GM18507 (cell line): ENCODE data around the gene CMTM4.

Source experiments
- DNase-seq: peaks from one replicate; pipeline ENCODE4 v3.0.0; 2011; ENCODE audit warnings: low read depth; ENCODE audit not compliant: insufficient read length; ENCODE audit errors: extremely low spot score
- FAIRE-seq: peaks from 2 replicates; lab custom pipeline; 2011; peaks lifted over from hg19 to GRCh38; lab: Jason Lieb, UNC

The CMTM4 gene

GRCh38 chr16:66696669-66697630 lies at the start of gene CMTM4:
TSS of gene CMTM4 (minus strand) at chr16:66696743. CDS start at chr16:66696525, 218 bp downstream.
- FAIRE-seq, result peak; percentile 24

GRCh38 chr16:66746048-66746447 lies 49.5 kb upstream of the CMTM4 start:
- DNase-seq (no peak), FAIRE-seq (no peak)

More at GRCh38 chr16:66696669-66697630, at the start of gene CMTM4:
- peak; percentile 84 for DNase-seq

- FAIRE-seq (no peak), DNase-seq (no peak)
Observed at GRCh38 chr16:66741950-66742808, 45.6 kb upstream of the CMTM4 start.

- DNase-seq, result no peak
- no peak for FAIRE-seq
Observed at GRCh38 chr16:66741169-66741900, 44.8 kb upstream of the CMTM4 start.

- DNase-seq (no peak), FAIRE-seq (no peak)
Observed at GRCh38 chr16:66740533-66740932, 44.0 kb upstream of the CMTM4 start.

- DNase-seq, result no peak
- no peak for FAIRE-seq
Observed at GRCh38 chr16:66740010-66740409, 43.5 kb upstream of the CMTM4 start.

- FAIRE-seq (no peak), DNase-seq (no peak)
Observed at GRCh38 chr16:66735891-66736290, 39.3 kb upstream of the CMTM4 start.

- DNase-seq (no peak), FAIRE-seq (no peak)
Observed at GRCh38 chr16:66731101-66731500, 34.6 kb upstream of the CMTM4 start.

- FAIRE-seq, result no peak
- DNase-seq, result no peak
Observed at GRCh38 chr16:66728804-66729203, 32.3 kb upstream of the CMTM4 start.

- FAIRE-seq (peak; percentile 78), DNase-seq (no peak)
Observed at GRCh38 chr16:66728117-66728787, 31.7 kb upstream of the CMTM4 start.

- FAIRE-seq (no peak), DNase-seq (no peak)
Observed at GRCh38 chr16:66720766-66721165, 24.2 kb upstream of the CMTM4 start.

GRCh38 chr16:66719246-66719645 lies 22.7 kb upstream of the CMTM4 start:
- FAIRE-seq (no peak), DNase-seq (no peak)

- DNase-seq, result no peak
- no peak for FAIRE-seq
Observed at GRCh38 chr16:66717776-66718175, 21.2 kb upstream of the CMTM4 start.

GRCh38 chr16:66717112-66717675 lies 20.7 kb upstream of the CMTM4 start:
- FAIRE-seq (no peak), DNase-seq (no peak)

GRCh38 chr16:66714654-66715307 lies 18.2 kb upstream of the CMTM4 start:
- FAIRE-seq, result no peak
- DNase-seq, result no peak

GRCh38 chr16:66714062-66714461 lies 17.5 kb upstream of the CMTM4 start:
- DNase-seq (no peak), FAIRE-seq (no peak)

- FAIRE-seq (no peak), DNase-seq (no peak)
Observed at GRCh38 chr16:66713076-66713475, 16.5 kb upstream of the CMTM4 start.

- FAIRE-seq (no peak), DNase-seq (no peak)
Observed at GRCh38 chr16:66712512-66712911, 16.0 kb upstream of the CMTM4 start.
